Lower lobe of right lung (tissue), 2 donors: ENCODE data around the gene ST3GAL3. TPM values are rescaled to one million over a fixed set of nuclear protein-coding genes. Genes with fewer than 3 reads are reported as not detected.

Experiments used
- ATAC-seq, 2 donors: fragments of 200-7000 bp; cut with Tn5 transposase; one replicate each; pipeline ENCODE4 v1.9.1; 2020 to 2022; ENCODE audit warnings: mild to moderate bottlenecking in 2 of 2, moderate library complexity in 2 of 2
- DNase-seq: peaks from one replicate; pipeline ENCODE4 v3.0.0-alpha.2; 2020
- H3K27ac ChIP-seq: fragments of 200-600 bp; one replicate; pipeline ENCODE4 v1.8.0; 2022
- H3K27me3 ChIP-seq: fragments of 200-600 bp; one replicate; pipeline ENCODE4 v1.8.0; 2022; ENCODE audit warnings: low read depth
- H3K36me3 ChIP-seq: fragments of 200-600 bp; one replicate; pipeline ENCODE4 v1.8.0; 2022; ENCODE audit warnings: mild to moderate bottlenecking
- H3K4me1 ChIP-seq: fragments of 200-600 bp; one replicate; pipeline ENCODE4 v1.8.0; 2022
- H3K4me3 ChIP-seq: fragments of 200-600 bp; one replicate; pipeline ENCODE4 v1.8.0; 2022; ENCODE audit warnings: mild to moderate bottlenecking
- H3K9me3 ChIP-seq: fragments of 200-600 bp; one replicate; pipeline ENCODE4 v1.8.0; 2022
- CTCF ChIP-seq: fragments of 200-600 bp; IDR thresholded peaks from one replicate; pipeline ENCODE4 v1.8.0; 2022; ENCODE audit warnings: antibody characterized with exemption, mild to moderate bottlenecking
- intact Hi-C: fragments of 100-400 bp; cut with DNase I; formaldehyde crosslinking; loops from one replicate; pipeline ENCODE4 v1.11.0; 2022
- total RNA-seq: library from RNA; stranded (reverse); fragmentation: NEBNext Ultra II Directional; extraction: Animal tissue kit (Norgen Biotek cat#: 25700); gene quantifications from one replicate; pipeline ENCODE4 v1.2.1, GENCODE V29; 2021
- donor health status: DM: no; HTN: yes; CAD: no; lungs with severe emphysema.

The ST3GAL3 gene
- total RNA-seq, 1 donor from 2014 or later = 23.6 TPM

- ATAC-seq (peak in 1 of 2 donors; percentile 38), DNase-seq (no peak)
- intact Hi-C loops = no loop called here
- H3K4me3 ChIP-seq = no peak overlapping the region
- no peaks in the 10 kb centered on the region for H3K36me3 ChIP-seq
- H3K9me3 ChIP-seq = peaks cover 12% of the 10 kb centered on the region
- no peaks in the 10 kb centered on the region for H3K27me3 ChIP-seq
- no peak overlapping the region for H3K27ac ChIP-seq
- no peak for TF ChIP-seq CTCF
- peaks cover 6% of the 10 kb centered on the region for H3K4me1 ChIP-seq
Observed at GRCh38 chr1:43781574-43781973, 74.2 kb downstream of the ST3GAL3 start.

GRCh38 chr1:43783096-43783670, 75.8 kb downstream of the ST3GAL3 start:
- Histone ChIP-seq H3K27ac (no peak overlapping the region), H3K9me3 (peaks cover 12% of the 10 kb centered on the region), H3K4me3 (no peak overlapping the region), H3K36me3 (no peaks in the 10 kb centered on the region), H3K4me1 (peaks cover 6% of the 10 kb centered on the region), H3K27me3 (no peaks in the 10 kb centered on the region)
- intact Hi-C loops = no loop called here
- ATAC-seq (no peak), DNase-seq (no peak)
- TF ChIP-seq CTCF = no peak

- H3K36me3 ChIP-seq = no peaks in the 10 kb centered on the region
- H3K27ac ChIP-seq = no peak overlapping the region
- H3K4me1 ChIP-seq = peaks cover 6% of the 10 kb centered on the region
- intact Hi-C loops = no loop called here
- H3K4me3 ChIP-seq = no peak overlapping the region
- DNase-seq (no peak), ATAC-seq (no peak)
- H3K27me3 ChIP-seq = no peaks in the 10 kb centered on the region
- no peak for TF ChIP-seq CTCF
- H3K9me3 ChIP-seq = peaks cover 12% of the 10 kb centered on the region
Observed at GRCh38 chr1:43783671-43784205, 76.4 kb downstream of the ST3GAL3 start.

- intact Hi-C loops = no loop called here
- Histone ChIP-seq H3K4me3 (no peak overlapping the region), H3K9me3 (no peaks in the 10 kb centered on the region), H3K27me3 (no peaks in the 10 kb centered on the region), H3K36me3 (no peaks in the 10 kb centered on the region), H3K27ac (no peak overlapping the region), H3K4me1 (peaks cover 6% of the 10 kb centered on the region)
- ATAC-seq (no peak), DNase-seq (no peak)
- no peak for TF ChIP-seq CTCF
Observed at GRCh38 chr1:43786201-43786958, 79.0 kb downstream of the ST3GAL3 start.

- H3K4me1 ChIP-seq = peaks cover 6% of the 10 kb centered on the region
- DNase-seq (no peak), ATAC-seq (no peak)
- H3K36me3 ChIP-seq = no peaks in the 10 kb centered on the region
- no peak overlapping the region for H3K27ac ChIP-seq
- intact Hi-C loops = no loop called here
- no peak overlapping the region for H3K4me3 ChIP-seq
- no peaks in the 10 kb centered on the region for H3K27me3 ChIP-seq
- no peaks in the 10 kb centered on the region for H3K9me3 ChIP-seq
- no peak for TF ChIP-seq CTCF
Observed at GRCh38 chr1:43786960-43787359, 79.6 kb downstream of the ST3GAL3 start.
